Measurements from ENCODE around the gene PANK4. TPM values are rescaled to one million over a fixed set of nuclear protein-coding genes. Genes with fewer than 3 reads are reported as not detected.

The PANK4 gene
- total and polyA plus RNA-seq, 2 of the 8 experiments (the other 6 are each of a cell fraction or from before 2014, with no cell fraction given), result 20.1 to 29.7 TPM

GRCh38 chr1:2477309-2477708 is 49.1 kb downstream of the PANK4 start (continued):
- TF ChIP-seq CHD7 (IDR thresholded peaks at IDR 0.05; ENCODE audit: insufficient replicate concordance, low read length) (no peak), EGR1 (IDR thresholded peaks at IDR 0.05; ENCODE audit: borderline replicate concordance, low read depth, low read length) (no peak)

All from H1 (cell line).